Measurements from ENCODE around the gene NMNAT3.

DNA sequence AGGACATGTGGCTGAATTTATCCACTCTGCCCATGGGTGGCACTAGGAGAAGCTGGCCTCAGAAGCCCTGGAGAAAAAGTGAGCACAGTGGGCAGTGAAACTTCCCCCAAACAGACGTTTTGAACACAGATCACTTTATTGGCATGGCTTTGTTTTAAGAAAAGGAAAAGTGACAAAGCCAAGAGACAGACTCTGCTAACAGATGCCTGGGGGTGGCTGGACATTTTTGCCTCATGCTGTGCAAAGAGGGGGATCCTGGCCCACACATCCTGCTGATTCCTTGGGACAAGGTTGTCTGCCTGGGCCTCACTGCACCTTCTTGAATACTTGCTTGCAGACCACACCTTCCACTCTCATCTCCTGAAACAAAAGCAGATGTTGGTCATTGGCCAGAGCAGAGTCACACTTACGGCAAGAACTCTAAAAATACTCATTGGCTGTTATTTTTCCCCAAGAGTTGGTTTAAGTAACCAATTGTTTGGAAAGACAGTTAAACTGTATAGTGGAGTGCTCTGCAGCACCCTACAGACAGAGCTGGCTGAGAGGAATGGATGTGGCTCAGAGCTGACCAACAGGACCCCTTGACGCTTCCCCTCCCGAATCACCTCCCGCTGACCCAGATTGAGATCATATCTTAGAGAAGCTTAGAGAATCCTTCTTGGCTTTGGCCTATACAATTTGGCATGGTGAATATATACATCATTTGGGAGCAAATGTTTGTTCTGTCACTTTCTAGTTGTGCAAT, 160.3 kb downstream of the NMNAT3 start:
- TF ChIP-seq POLR2A (IDR thresholded peaks at IDR 0.05): no peak
- TF ChIP-seq POLR2AphosphoS5 (IDR thresholded peaks at IDR 0.05): no peak
- TF ChIP-seq, protein P1, sequence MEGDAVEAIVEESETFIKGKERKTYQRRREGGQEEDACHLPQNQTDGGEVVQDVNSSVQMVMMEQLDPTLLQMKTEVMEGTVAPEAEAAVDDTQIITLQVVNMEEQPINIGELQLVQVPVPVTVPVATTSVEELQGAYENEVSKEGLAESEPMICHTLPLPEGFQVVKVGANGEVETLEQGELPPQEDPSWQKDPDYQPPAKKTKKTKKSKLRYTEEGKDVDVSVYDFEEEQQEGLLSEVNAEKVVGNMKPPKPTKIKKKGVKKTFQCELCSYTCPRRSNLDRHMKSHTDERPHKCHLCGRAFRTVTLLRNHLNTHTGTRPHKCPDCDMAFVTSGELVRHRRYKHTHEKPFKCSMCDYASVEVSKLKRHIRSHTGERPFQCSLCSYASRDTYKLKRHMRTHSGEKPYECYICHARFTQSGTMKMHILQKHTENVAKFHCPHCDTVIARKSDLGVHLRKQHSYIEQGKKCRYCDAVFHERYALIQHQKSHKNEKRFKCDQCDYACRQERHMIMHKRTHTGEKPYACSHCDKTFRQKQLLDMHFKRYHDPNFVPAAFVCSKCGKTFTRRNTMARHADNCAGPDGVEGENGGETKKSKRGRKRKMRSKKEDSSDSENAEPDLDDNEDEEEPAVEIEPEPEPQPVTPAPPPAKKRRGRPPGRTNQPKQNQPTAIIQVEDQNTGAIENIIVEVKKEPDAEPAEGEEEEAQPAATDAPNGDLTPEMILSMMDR (IDR thresholded peaks at IDR 0.05): no peak

Data from breast epithelium (tissue), 3 donors.